ENCODE measurements around the gene ARL6IP1.

The ARL6IP1 gene

DNA sequence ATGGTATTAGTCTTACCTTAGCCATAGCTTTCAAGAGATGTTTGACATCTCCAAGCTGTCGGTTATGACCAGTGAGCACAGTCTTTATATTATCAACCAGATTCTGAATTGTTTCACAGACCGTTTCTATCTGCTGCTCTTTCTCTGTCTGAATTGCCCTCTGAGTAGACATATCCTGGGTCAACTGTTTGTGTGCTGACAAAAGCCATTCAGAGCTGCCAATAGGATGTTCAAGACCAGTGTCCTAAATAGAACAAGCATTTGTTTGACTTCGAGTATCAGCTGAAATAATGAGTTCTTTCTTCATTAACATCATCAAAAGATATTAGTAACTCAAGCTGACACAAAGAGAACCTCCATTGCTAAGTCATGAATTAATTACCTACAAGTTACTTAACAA, 14.9 kb upstream of the ARL6IP1 start:
- H3K4me3 ChIP-seq (ENCODE audit: control insufficient read depth, low read depth, low read length): no peak overlapping the region
- DNase-seq (ENCODE audit: low read depth): no peak
- TF ChIP-seq, protein P1, sequence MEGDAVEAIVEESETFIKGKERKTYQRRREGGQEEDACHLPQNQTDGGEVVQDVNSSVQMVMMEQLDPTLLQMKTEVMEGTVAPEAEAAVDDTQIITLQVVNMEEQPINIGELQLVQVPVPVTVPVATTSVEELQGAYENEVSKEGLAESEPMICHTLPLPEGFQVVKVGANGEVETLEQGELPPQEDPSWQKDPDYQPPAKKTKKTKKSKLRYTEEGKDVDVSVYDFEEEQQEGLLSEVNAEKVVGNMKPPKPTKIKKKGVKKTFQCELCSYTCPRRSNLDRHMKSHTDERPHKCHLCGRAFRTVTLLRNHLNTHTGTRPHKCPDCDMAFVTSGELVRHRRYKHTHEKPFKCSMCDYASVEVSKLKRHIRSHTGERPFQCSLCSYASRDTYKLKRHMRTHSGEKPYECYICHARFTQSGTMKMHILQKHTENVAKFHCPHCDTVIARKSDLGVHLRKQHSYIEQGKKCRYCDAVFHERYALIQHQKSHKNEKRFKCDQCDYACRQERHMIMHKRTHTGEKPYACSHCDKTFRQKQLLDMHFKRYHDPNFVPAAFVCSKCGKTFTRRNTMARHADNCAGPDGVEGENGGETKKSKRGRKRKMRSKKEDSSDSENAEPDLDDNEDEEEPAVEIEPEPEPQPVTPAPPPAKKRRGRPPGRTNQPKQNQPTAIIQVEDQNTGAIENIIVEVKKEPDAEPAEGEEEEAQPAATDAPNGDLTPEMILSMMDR (IDR thresholded peaks at IDR 0.05; ENCODE audit: control insufficient read depth, insufficient read depth, low read depth, low read length, missing control alignments): no peak

DNA sequence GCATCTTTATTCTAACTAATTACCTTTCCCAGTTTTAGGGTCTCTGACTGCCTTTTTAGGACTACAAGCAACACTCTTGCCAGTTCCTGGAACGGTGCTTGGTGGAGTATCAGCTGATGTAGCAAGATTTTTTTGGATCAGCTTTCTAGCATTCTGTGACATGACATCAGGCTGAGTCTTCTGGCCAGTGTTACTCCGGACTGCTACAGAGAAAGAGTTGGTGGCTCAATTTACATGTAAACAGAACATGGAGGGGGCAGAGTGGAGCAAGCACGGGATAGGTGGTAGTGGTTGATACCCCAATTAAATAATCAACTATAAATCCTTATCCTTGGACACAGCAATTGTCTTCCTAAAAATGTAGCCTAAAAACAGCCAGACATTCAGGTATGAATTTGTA, 10.6 kb upstream of the ARL6IP1 start:
- H3K4me3 ChIP-seq (ENCODE audit: control insufficient read depth, low read depth, low read length): no peak overlapping the region
- DNase-seq (ENCODE audit: low read depth): no peak
- TF ChIP-seq, protein P1 (IDR thresholded peaks at IDR 0.05; ENCODE audit: control insufficient read depth, insufficient read depth, low read depth, low read length, missing control alignments): no peak

DNA sequence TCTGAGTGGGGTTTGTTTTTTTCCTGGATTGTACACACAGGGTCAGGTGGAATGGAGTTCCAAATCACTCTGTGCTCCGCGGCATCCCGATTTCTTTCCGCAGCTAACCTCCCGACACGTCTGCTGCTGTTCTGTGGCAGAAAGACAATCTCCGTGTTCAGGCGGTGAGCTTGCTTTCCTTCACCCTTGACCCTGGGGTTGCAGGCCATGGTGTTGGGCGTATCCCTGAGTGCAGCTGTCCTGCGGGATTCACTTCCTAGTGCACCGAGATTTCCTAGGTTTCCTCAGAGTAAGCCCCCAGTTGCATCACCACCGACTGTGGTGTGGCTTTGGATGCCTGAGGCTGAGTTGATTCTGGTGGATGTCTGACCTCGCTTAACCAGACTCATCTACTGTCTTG, 7.8 kb upstream of the ARL6IP1 start:
- TF ChIP-seq, protein P1 (IDR thresholded peaks at IDR 0.05; ENCODE audit: control insufficient read depth, insufficient read depth, low read depth, low read length, missing control alignments): no peak

DNA sequence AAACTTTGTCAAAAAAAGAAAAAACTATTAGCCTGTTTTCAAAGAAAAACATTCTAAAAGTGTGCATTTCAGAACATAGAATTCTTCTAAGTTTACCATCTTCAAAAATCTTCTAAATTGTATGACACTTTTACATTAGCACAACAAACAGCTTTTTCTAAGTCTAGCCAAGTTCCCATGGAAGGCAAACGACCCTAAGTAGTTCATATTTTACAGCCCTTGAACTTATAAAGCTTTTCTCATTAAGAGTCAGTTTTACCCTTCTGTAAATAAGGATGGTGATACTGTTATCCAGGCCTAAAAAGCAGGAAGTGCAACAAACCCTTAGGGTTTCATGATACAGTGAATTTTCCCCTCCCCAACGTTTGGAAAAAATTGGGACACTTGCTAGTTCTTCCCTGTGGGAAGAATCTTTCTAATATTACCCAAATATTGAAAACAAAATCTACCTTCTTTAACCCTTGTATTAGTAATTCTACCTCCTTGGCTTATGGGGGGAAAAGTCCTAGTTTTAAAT, 4.0 kb upstream of the ARL6IP1 start:
- TF ChIP-seq, protein P1 (IDR thresholded peaks at IDR 0.05; ENCODE audit: control insufficient read depth, insufficient read depth, low read depth, low read length, missing control alignments): no peak

More for the DNA sequence above, 7.8 kb upstream of the ARL6IP1 start:
- no peak overlapping the region for H3K4me3 ChIP-seq (ENCODE audit: control insufficient read depth, low read depth, low read length)
- no peak for DNase-seq (ENCODE audit: low read depth)

DNA sequence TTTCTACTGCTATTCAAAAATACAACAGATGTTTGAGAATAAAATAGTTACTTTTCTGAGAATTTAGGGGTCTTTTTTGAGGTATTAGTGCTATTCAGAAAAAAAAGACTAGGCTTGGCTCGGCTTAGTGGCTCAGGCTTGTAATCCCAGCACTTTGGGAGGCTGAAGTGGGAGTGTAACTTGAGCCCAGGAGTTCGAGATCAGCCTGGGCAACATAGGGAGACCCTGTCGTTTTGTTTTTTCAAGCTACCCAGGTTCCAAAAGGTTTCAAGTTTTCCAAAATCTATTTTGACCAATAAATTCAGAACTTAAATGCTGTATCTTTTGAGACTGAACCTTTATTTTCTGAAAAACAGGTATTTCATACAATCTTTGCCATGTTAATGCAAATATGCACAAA, 3.2 kb upstream of the ARL6IP1 start:
- H3K4me3 ChIP-seq (ENCODE audit: control insufficient read depth, low read depth, low read length): no peak overlapping the region
- TF ChIP-seq, protein P1 (IDR thresholded peaks at IDR 0.05; ENCODE audit: control insufficient read depth, insufficient read depth, low read depth, low read length, missing control alignments): no peak

More for the DNA sequence above, 4.0 kb upstream of the ARL6IP1 start:
- H3K4me3 ChIP-seq (ENCODE audit: control insufficient read depth, low read depth, low read length): no peak overlapping the region
- no peak for DNase-seq (ENCODE audit: low read depth)

DNA sequence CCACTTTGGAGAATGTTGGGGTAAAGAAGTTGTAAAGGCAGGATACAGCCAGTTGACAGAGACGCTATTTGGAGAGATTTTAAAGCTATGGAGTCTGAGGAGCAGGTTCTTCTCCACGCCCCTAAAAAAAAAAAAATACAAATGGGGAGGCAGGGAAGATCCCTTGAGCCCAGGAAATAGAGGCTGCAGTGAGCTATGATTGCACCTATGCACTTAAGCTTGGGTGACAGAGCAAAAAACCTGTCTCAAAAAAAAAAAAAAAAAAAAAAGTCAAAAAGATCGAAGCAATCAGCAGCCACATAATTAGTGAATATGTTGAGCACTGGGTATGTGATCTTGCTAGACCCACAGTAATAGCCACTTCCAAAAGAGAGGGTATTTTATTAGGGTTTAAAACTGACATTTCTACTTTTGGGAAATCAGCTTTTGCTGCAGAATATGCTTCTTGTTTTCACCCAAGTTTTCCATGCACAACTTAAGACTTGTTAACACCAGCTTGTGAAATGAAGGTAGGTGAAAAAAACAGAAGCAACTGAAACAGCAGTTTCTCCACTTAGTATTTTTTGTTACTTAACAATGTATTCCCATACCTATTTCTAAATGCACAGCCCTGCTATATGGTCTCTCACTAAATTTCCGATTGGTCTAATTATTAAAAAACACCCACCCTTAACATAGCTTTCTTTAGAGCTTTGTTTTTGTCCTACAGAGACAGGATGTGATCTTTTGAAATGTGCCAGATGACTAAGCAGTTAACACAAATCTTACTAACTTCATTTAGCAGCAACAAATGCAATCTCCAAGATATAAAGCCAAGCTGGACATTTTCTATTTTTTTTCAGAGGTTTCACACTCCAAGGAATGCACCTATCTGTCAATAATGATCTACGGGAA, 2.5 kb upstream of the ARL6IP1 start:
- no peak for DNase-seq (ENCODE audit: low read depth)
- no peak overlapping the region for H3K4me3 ChIP-seq (ENCODE audit: control insufficient read depth, low read depth, low read length)
- TF ChIP-seq, protein P1 (IDR thresholded peaks at IDR 0.05; ENCODE audit: control insufficient read depth, insufficient read depth, low read depth, low read length, missing control alignments): no peak

More for the DNA sequence above, 3.2 kb upstream of the ARL6IP1 start:
- no peak for DNase-seq (ENCODE audit: low read depth)
